IMR-90 (cell line): ENCODE results near the gene KMT2C. TPM values are rescaled to one million over a fixed set of nuclear protein-coding genes. Genes with fewer than 3 reads are reported as not detected.

Experiments used
- ATAC-seq: fragments of 200-7000 bp; cut with Tn5 transposase; 2 replicates; pipeline ENCODE4 v1.9.1; 2020; ENCODE audit warnings: low read depth, mild to moderate bottlenecking, moderate library complexity
- BruUV-seq: library from RNA; stranded (reverse); fragments of 400-500 nt; replicated peaks from 2 replicates; lab custom pipeline; 2021; lab: Mats Ljungman, UMichigan
- CTCF ChIA-PET: fragments of 300-600 bp; formaldehyde crosslinking; extraction: SDS; loops from one replicate; lab custom pipeline; 2021; ENCODE audit warnings: antibody characterized with exemption; lab: Yijun Ruan, JAX
- POLR2A ChIA-PET: fragments of 300-600 bp; sonication (Branson Sonifier 250); formaldehyde crosslinking; loops from one replicate; lab custom pipeline; 2022; ENCODE audit warnings: antibody characterized with exemption; ENCODE audit not compliant: unreplicated experiment; lab: Charles Lee
- DNase-seq: peaks from one replicate; pipeline ENCODE4 v3.0.0; 2013
- H2AFZ ChIP-seq: replicated peaks from 2 replicates; pipeline ENCODE3; 2013; ENCODE audit warnings: low read length, mild to moderate bottlenecking; ENCODE audit not compliant: poor library complexity
- H2AK5ac ChIP-seq: 2 replicates; pipeline ENCODE4 v1.6.1; 2013; ENCODE audit warnings: low read depth, low read length, inconsistent platforms
- H2AK9ac ChIP-seq: replicated peaks from 2 replicates; pipeline ENCODE3; 2013; ENCODE audit warnings: mild to moderate bottlenecking, low read depth, low read length, moderate library complexity; ENCODE audit not compliant: poor library complexity
- H2BK120ac ChIP-seq: 2 replicates; pipeline ENCODE4 v1.6.1; 2013; ENCODE audit warnings: low read depth, low read length, inconsistent platforms
- H2BK15ac ChIP-seq: 3 replicates; pipeline ENCODE4 v1.6.1; 2013; ENCODE audit warnings: low read depth, low read length, inconsistent platforms
- H2BK20ac ChIP-seq: 2 replicates; pipeline ENCODE4 v1.6.1; 2013; ENCODE audit warnings: low read depth, mild to moderate bottlenecking, inconsistent platforms, low read length, moderate library complexity
- H2BK5ac ChIP-seq: 2 replicates; pipeline ENCODE4 v1.6.1; 2013; ENCODE audit warnings: mild to moderate bottlenecking, low read depth, low read length, inconsistent platforms; ENCODE audit not compliant: poor library complexity, severe bottlenecking
- H3K14ac ChIP-seq: replicated peaks from 2 replicates; pipeline ENCODE4 v1.6.1; 2013; ENCODE audit warnings: low read depth, low read length, inconsistent platforms
- H3K18ac ChIP-seq: 2 replicates; pipeline ENCODE4 v1.6.1; 2013; ENCODE audit warnings: low read depth, low read length, control low read depth
- H3K23ac ChIP-seq: 2 replicates; pipeline ENCODE4 v1.6.1; 2013; ENCODE audit warnings: low read depth, low read length, inconsistent platforms
- H3K27ac ChIP-seq: 2 replicates; pipeline ENCODE4 v1.5.1; 2013; ENCODE audit warnings: mild to moderate bottlenecking, control low read depth, low read length; ENCODE audit not compliant: insufficient read depth
- H3K27me3 ChIP-seq: 2 replicates; pipeline ENCODE4 v1.6.1; 2013; ENCODE audit warnings: low read length; ENCODE audit not compliant: control insufficient read depth, insufficient read depth
- H3K36me3 ChIP-seq: 2 replicates; pipeline ENCODE4 v1.6.1; 2013; ENCODE audit warnings: low read length, mixed read lengths; ENCODE audit not compliant: control insufficient read depth, insufficient read depth
- H3K4ac ChIP-seq: 2 replicates; pipeline ENCODE4 v1.6.1; 2013; ENCODE audit warnings: low read depth, low read length, inconsistent platforms
- H3K4me1 ChIP-seq: 2 replicates; pipeline ENCODE4 v1.6.1; 2013; ENCODE audit warnings: low read length, mixed read lengths; ENCODE audit not compliant: control insufficient read depth, insufficient read depth
- H3K4me2 ChIP-seq: 2 replicates; pipeline ENCODE4 v1.6.1; 2013; ENCODE audit warnings: low read depth, mild to moderate bottlenecking, control low read depth, low read length, moderate library complexity
- H3K4me3 ChIP-seq: 2 replicates; pipeline ENCODE4 v1.5.1; 2013; ENCODE audit warnings: low read depth, mild to moderate bottlenecking, control low read depth, low read length, moderate library complexity; ENCODE audit not compliant: insufficient read depth
- H3K56ac ChIP-seq: 2 replicates; pipeline ENCODE4 v1.6.1; 2013; ENCODE audit warnings: low read length, inconsistent platforms; ENCODE audit not compliant: insufficient read depth; ENCODE audit errors: extremely low read depth
- H3K79me1 ChIP-seq, 2 experiments: 2 replicates each; pipeline ENCODE4 v1.6.1; 2013; ENCODE audit warnings: low read length in 2 of 2, inconsistent platforms in 1 of 2, low read depth in 1 of 2
- H3K9ac ChIP-seq: 2 replicates; pipeline ENCODE4 v1.6.1; 2013; ENCODE audit warnings: low read depth, low read length, control low read depth
- H3K9me1 ChIP-seq: 2 replicates; pipeline ENCODE4 v1.6.1; 2013; ENCODE audit warnings: low read length, inconsistent platforms; ENCODE audit not compliant: insufficient read depth
- H3K9me3 ChIP-seq: 2 replicates; pipeline ENCODE4 v1.6.1; 2013; ENCODE audit warnings: low read length; ENCODE audit not compliant: control insufficient read depth, insufficient read depth
- H4K20me1 ChIP-seq: 2 replicates; pipeline ENCODE4 v1.6.1; 2013; ENCODE audit warnings: low read length, inconsistent platforms; ENCODE audit not compliant: insufficient read depth
- H4K5ac ChIP-seq: 2 replicates; pipeline ENCODE4 v1.6.1; 2013; ENCODE audit warnings: mild to moderate bottlenecking, low read depth, low read length, control low read depth
- H4K8ac ChIP-seq, 2 experiments: 2 replicates each; pipeline ENCODE4 v1.6.1; 2013; ENCODE audit warnings: low read depth in 2 of 2, low read length in 2 of 2, control low read depth in 1 of 2, inconsistent platforms in 1 of 2
- H4K91ac ChIP-seq: 2 replicates; pipeline ENCODE4 v1.6.1; 2013; ENCODE audit warnings: low read depth, low read length, inconsistent platforms; ENCODE audit not compliant: insufficient read depth
- BHLHE40 ChIP-seq: fragments of 150-350 bp; IDR thresholded peaks from 2 replicates; pipeline ENCODE4 v1.6.1; 2016; ENCODE audit warnings: mild to moderate bottlenecking, low read depth, low read length
- CEBPB ChIP-seq: IDR thresholded peaks from 2 replicates; pipeline ENCODE4 v1.6.1; 2012; ENCODE audit warnings: low read depth, low read length, improper control_type of control experiment
- CHD1 ChIP-seq: IDR thresholded peaks from 2 replicates; pipeline ENCODE4 v1.6.1; 2012; ENCODE audit warnings: low read depth, low read length, improper control_type of control experiment
- CTCF ChIP-seq: conservative IDR thresholded peaks from 2 replicates; pipeline ENCODE4 v1.5.1; 2012; ENCODE audit warnings: mild to moderate bottlenecking, low read depth, low read length, improper control_type of control experiment
- FOS ChIP-seq: fragments of 150-350 bp; IDR thresholded peaks from 2 replicates; pipeline ENCODE4 v1.6.1; 2016; ENCODE audit warnings: low read depth, low read length
- MAFK ChIP-seq: IDR thresholded peaks from 2 replicates; pipeline ENCODE4 v1.6.1; 2012; ENCODE audit warnings: low read depth, low read length, improper control_type of control experiment
- MAZ ChIP-seq: IDR thresholded peaks from 2 replicates; pipeline ENCODE4 v1.6.1; 2012; ENCODE audit warnings: low read depth, mild to moderate bottlenecking, low read length, improper control_type of control experiment, moderate library complexity, borderline replicate concordance
- MXI1 ChIP-seq: IDR thresholded peaks from 2 replicates; pipeline ENCODE4 v1.6.1; 2012; ENCODE audit warnings: low read depth, mild to moderate bottlenecking, low read length, moderate library complexity, borderline replicate concordance
- NFE2L2 ChIP-seq: fragments of 150-350 bp; IDR thresholded peaks from 2 replicates; pipeline ENCODE4 v1.6.1; 2016; ENCODE audit warnings: low read depth, mild to moderate bottlenecking, low read length
- POLR2A ChIP-seq: IDR thresholded peaks from 2 replicates; pipeline ENCODE4 v1.6.1; 2012; ENCODE audit warnings: mild to moderate bottlenecking, low read depth, low read length
- RAD21 ChIP-seq: IDR thresholded peaks from 2 replicates; pipeline ENCODE4 v1.6.1; 2012; ENCODE audit warnings: low read length, improper control_type of control experiment
- RCOR1 ChIP-seq: IDR thresholded peaks from 2 replicates; pipeline ENCODE4 v1.6.1; 2012; ENCODE audit warnings: mild to moderate bottlenecking, low read length, improper control_type of control experiment; ENCODE audit not compliant: insufficient replicate concordance
- RFX5 ChIP-seq: IDR thresholded peaks from 2 replicates; pipeline ENCODE4 v1.8.0; 2012; ENCODE audit warnings: low read depth, mild to moderate bottlenecking, low read length, moderate library complexity
- SMC3 ChIP-seq: fragments of 150-350 bp; IDR thresholded peaks from 2 replicates; pipeline ENCODE4 v1.6.1; 2016; ENCODE audit warnings: low read depth, mild to moderate bottlenecking, antibody characterized with exemption, low read length, moderate library complexity
- USF2 ChIP-seq: fragments of 150-350 bp; IDR thresholded peaks from 2 replicates; pipeline ENCODE4 v1.6.1; 2017; ENCODE audit warnings: mild to moderate bottlenecking, antibody characterized with exemption, low read length, low read depth
- WGBS, 2 experiments: methylation state at CpG; one replicate each; pipeline versions ENCODE4 v1.1.5 to v1.1.7; 2013; ENCODE audit warnings: missing lambda C conversion rate in 2 of 2; ENCODE audit not compliant: insufficient read length in 1 of 2; ENCODE audit errors: extremely low coverage in 2 of 2; 5-methylcytosine and 5-hydroxymethylcytosine counted together
- dilution Hi-C: fragments of 300-500 bp; cut with HindIII; formaldehyde crosslinking; loops from one replicate; pipeline ENCODE4 v1.14.3; 2018; ENCODE audit warnings: low sequenced_read_pairs; ENCODE audit not compliant: unreplicated experiment
- in situ Hi-C: fragments of 300-500 bp; cut with MboI; formaldehyde crosslinking; loops from 3 replicates; pipeline ENCODE4 v1.14.3; 2019; ENCODE audit warnings: low sequenced_read_pairs, inconsistent platforms, mixed read lengths
- intact Hi-C: fragments of 100-400 bp; cut with micrococcal nuclease; formaldehyde crosslinking; loops from 2 replicates; pipeline ENCODE4 v1.10.0; 2022
- polyA plus RNA-seq, 3 experiments: library from polyadenylated mRNA; depleted of rRNA; stranded (reverse); fragments of >200 nt; gene quantifications; 2 replicates each; pipeline ENCODE4 v1.2.3, GENCODE V29; 2012; ENCODE audit warnings: low replicate concordance in 1 of 3
- total RNA-seq: library from RNA; depleted of rRNA; stranded (reverse); fragments of >200 nt; gene quantifications from 2 replicates; pipeline ENCODE4 v1.2.3, GENCODE V29; 2012
- TF ChIP-seq, protein P1 (sequence below): fragments of 150-350 bp; IDR thresholded peaks from 2 replicates; pipeline ENCODE4 v1.6.1; 2016; ENCODE audit warnings: low read depth, mild to moderate bottlenecking, low read length, moderate library complexity, borderline replicate concordance

KMT2C gene
- total and polyA plus RNA-seq, 2 of the 4 experiments (the other 2 are of a cell fraction) = 8.0 to 23.3 TPM

DNA sequence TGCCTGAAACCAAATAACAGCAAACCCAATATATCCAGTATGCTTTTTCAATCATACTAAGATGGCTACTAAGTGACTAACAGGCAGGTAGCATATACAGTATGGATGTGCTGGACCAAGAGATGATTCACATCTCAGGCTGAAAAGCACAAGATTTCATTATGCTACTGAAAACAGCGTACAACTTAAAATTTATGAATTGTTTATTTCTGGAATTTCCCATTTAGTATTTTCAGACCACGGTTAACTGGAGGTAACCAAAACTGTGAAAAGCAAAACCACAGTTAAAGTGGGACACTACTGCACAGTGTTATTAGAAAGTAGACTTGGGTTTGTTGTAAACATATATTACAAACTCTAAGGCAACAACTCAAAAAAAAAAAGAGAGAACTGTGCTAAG, 91.5 kb downstream of the KMT2C start:
- no peak overlapping the region for H3K27ac ChIP-seq
- no peak overlapping the region for H2AK9ac ChIP-seq
- DNase-seq (peak; percentile 54), ATAC-seq (no peak)
- no peak overlapping the region for H3K56ac ChIP-seq
- H2AFZ ChIP-seq = no peak overlapping the region
- H4K91ac ChIP-seq = no peak overlapping the region
- peaks cover 3% of the 10 kb centered on the region for H3K36me3 ChIP-seq
- H4K20me1 ChIP-seq = peaks cover 28% of the 10 kb centered on the region
- intact Hi-C loops (no loop called here), dilution Hi-C loops (no loop called here), in situ Hi-C loops (loop anchor here (25.0 kb wide), 1 partner anchor 468 kb away; no protein-coding TSS in a partner anchor)
- WGBS, 2 experiments = no CpG with 5 or more reads among the region's 2 CpGs
- no peak overlapping the region for H3K4me2 ChIP-seq
- no peak overlapping the region for H4K8ac ChIP-seq
- H2BK5ac ChIP-seq = no peak overlapping the region
- no peak overlapping the region for H3K4me3 ChIP-seq
- H3K4ac ChIP-seq = no peak overlapping the region
- H3K9ac ChIP-seq = no peak overlapping the region
- H3K9me1 ChIP-seq = no peaks in the 10 kb centered on the region
- no peak overlapping the region for H2AK5ac ChIP-seq
- CTCF ChIA-PET = no interaction called here
- no peaks in the 10 kb centered on the region for H3K4me1 ChIP-seq
- POLR2A ChIA-PET = no interaction called here
- H2BK120ac ChIP-seq = no peak overlapping the region
- H3K9me3 ChIP-seq = no peaks in the 10 kb centered on the region
- no peak overlapping the region for H2BK20ac ChIP-seq
- BruUV-seq = no TSS peak
- no peak overlapping the region for H4K5ac ChIP-seq
- H3K23ac ChIP-seq = no peak overlapping the region
- no peaks in the 10 kb centered on the region for H3K27me3 ChIP-seq
- TF ChIP-seq BHLHE40 (no peak), SMC3 (no peak), RCOR1 (no peak), CEBPB (no peak), FOS (no peak), NFE2L2 (no peak), MAZ (no peak), RFX5 (no peak), MXI1 (no peak), CTCF (no peak), RAD21 (no peak), USF2 (no peak), CHD1 (no peak), POLR2A (no peak), MAFK (no peak)
- TF ChIP-seq, protein P1, sequence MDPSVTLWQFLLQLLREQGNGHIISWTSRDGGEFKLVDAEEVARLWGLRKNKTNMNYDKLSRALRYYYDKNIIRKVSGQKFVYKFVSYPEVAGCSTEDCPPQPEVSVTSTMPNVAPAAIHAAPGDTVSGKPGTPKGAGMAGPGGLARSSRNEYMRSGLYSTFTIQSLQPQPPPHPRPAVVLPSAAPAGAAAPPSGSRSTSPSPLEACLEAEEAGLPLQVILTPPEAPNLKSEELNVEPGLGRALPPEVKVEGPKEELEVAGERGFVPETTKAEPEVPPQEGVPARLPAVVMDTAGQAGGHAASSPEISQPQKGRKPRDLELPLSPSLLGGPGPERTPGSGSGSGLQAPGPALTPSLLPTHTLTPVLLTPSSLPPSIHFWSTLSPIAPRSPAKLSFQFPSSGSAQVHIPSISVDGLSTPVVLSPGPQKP = no peak
- H3K79me1 ChIP-seq = peaks cover 14 to 43% of the 10 kb centered on the region in 2 experiments; a peak in 3 of 4 replicates
- no peak overlapping the region for H3K14ac ChIP-seq
- H2BK15ac ChIP-seq = no peak overlapping the region
- no peak overlapping the region for H3K18ac ChIP-seq
